H9 (cell line): ENCODE measurements around the gene ACKR4. TPM values are rescaled to one million over a fixed set of nuclear protein-coding genes. Genes with fewer than 3 reads are reported as not detected.

ENCODE experiments used
- DNase-seq: peaks from one replicate; pipeline ENCODE4 v3.0.0-alpha.2; 2017
- H2AFZ ChIP-seq: one replicate; pipeline ENCODE4 v1.6.1; 2013; ENCODE audit warnings: mild to moderate bottlenecking, low read length, control low read depth, moderate library complexity
- H2AK5ac ChIP-seq: 2 replicates; pipeline ENCODE4 v1.6.1; 2013; ENCODE audit warnings: low read length, control low read depth, mixed read lengths; ENCODE audit not compliant: insufficient read length
- H2BK120ac ChIP-seq: one replicate; pipeline ENCODE4 v1.6.1; 2013; ENCODE audit warnings: low read depth, mild to moderate bottlenecking, low read length, control low read depth, inconsistent platforms; ENCODE audit not compliant: poor library complexity, severe bottlenecking
- H2BK12ac ChIP-seq: 2 replicates; pipeline ENCODE4 v1.6.1; 2013; ENCODE audit warnings: low read length, control low read depth, mixed read lengths, low read depth; ENCODE audit not compliant: insufficient read length
- H2BK15ac ChIP-seq: 2 replicates; pipeline ENCODE4 v1.6.1; 2013; ENCODE audit warnings: low read depth, low read length, control low read depth
- H2BK20ac ChIP-seq: one replicate; pipeline ENCODE4 v1.6.1; 2013; ENCODE audit warnings: low read depth, mild to moderate bottlenecking, low read length, control low read depth, inconsistent platforms; ENCODE audit not compliant: poor library complexity, severe bottlenecking
- H2BK5ac ChIP-seq: 2 replicates; pipeline ENCODE4 v1.6.1; 2013; ENCODE audit warnings: low read length, control low read depth, mixed read lengths; ENCODE audit not compliant: insufficient read length
- H3K14ac ChIP-seq: 2 replicates; pipeline ENCODE4 v1.6.1; 2013; ENCODE audit warnings: low read length, control low read depth; ENCODE audit not compliant: insufficient read depth
- H3K18ac ChIP-seq: 2 replicates; pipeline ENCODE4 v1.6.1; 2013; ENCODE audit warnings: low read depth, mild to moderate bottlenecking, mixed read lengths, low read length, control low read depth; ENCODE audit not compliant: insufficient read length
- H3K23ac ChIP-seq: 2 replicates; pipeline ENCODE4 v1.6.1; 2013; ENCODE audit warnings: low read length, control low read depth, mixed read lengths, low read depth; ENCODE audit not compliant: insufficient read length
- H3K23me2 ChIP-seq: 2 replicates; pipeline ENCODE4 v1.6.1; 2013; ENCODE audit warnings: low read depth, mild to moderate bottlenecking, mixed read lengths, low read length, control low read depth; ENCODE audit not compliant: insufficient read length, poor library complexity, severe bottlenecking
- H3K27ac ChIP-seq: 2 replicates; pipeline ENCODE4 v1.5.1; 2013; ENCODE audit warnings: low read length, control low read depth, mixed read lengths, low read depth; ENCODE audit not compliant: insufficient read length
- H3K27me3 ChIP-seq: 2 replicates; pipeline ENCODE4 v1.6.1; 2013; ENCODE audit warnings: low read length, control low read depth, inconsistent platforms; ENCODE audit not compliant: insufficient read depth
- H3K4ac ChIP-seq: 2 replicates; pipeline ENCODE4 v1.6.1; 2013; ENCODE audit warnings: low read depth, mild to moderate bottlenecking, control low read depth, inconsistent platforms, low read length, moderate library complexity
- H3K4me1 ChIP-seq: 2 replicates; pipeline ENCODE4 v1.6.1; 2013; ENCODE audit warnings: low read length, control low read depth, inconsistent platforms; ENCODE audit not compliant: insufficient read depth
- H3K4me2 ChIP-seq: 2 replicates; pipeline ENCODE4 v1.6.1; 2013; ENCODE audit warnings: low read length, control low read depth, mixed read lengths; ENCODE audit not compliant: insufficient read length, insufficient read depth
- H3K56ac ChIP-seq: 2 replicates; pipeline ENCODE4 v1.6.1; 2013; ENCODE audit warnings: low read depth, mild to moderate bottlenecking, mixed read lengths, low read length, control low read depth; ENCODE audit not compliant: insufficient read length
- H3K79me1 ChIP-seq: 2 replicates; pipeline ENCODE4 v1.6.1; 2013; ENCODE audit warnings: low read depth, mild to moderate bottlenecking, moderate library complexity, low read length, control low read depth, inconsistent platforms; ENCODE audit not compliant: insufficient read depth, poor library complexity, severe bottlenecking
- H3K79me2 ChIP-seq: 2 replicates; pipeline ENCODE4 v1.6.1; 2013; ENCODE audit warnings: low read length, control low read depth, inconsistent platforms; ENCODE audit not compliant: insufficient read depth
- H3K9ac ChIP-seq: 2 replicates; pipeline ENCODE4 v1.6.1; 2013; ENCODE audit warnings: low read length, control low read depth, mixed read lengths; ENCODE audit not compliant: insufficient read length; ENCODE audit errors: extremely low read depth
- H3K9me3 ChIP-seq: one replicate; pipeline ENCODE4 v1.6.1; 2013; ENCODE audit warnings: low read depth, low read length, inconsistent platforms; ENCODE audit not compliant: control insufficient read depth
- H3T11ph ChIP-seq: one replicate; pipeline ENCODE4 v1.6.1; 2013; ENCODE audit warnings: mild to moderate bottlenecking, low read length, control low read depth, inconsistent platforms
- H4K20me1 ChIP-seq: one replicate; pipeline ENCODE4 v1.6.1; 2013; ENCODE audit not compliant: control insufficient read depth, insufficient read length, insufficient read depth
- H4K5ac ChIP-seq: 2 replicates; pipeline ENCODE4 v1.6.1; 2013; ENCODE audit warnings: low read depth, mild to moderate bottlenecking, mixed read lengths, low read length, control low read depth; ENCODE audit not compliant: insufficient read length
- H4K8ac ChIP-seq: replicated peaks from 2 replicates; pipeline ENCODE4 v1.6.1; 2013; ENCODE audit warnings: low read length, control low read depth, mixed read lengths, low read depth; ENCODE audit not compliant: insufficient read length
- H4K91ac ChIP-seq: 2 replicates; pipeline ENCODE4 v1.6.1; 2013; ENCODE audit warnings: low read depth, mild to moderate bottlenecking, moderate library complexity, mixed read lengths, low read length, control low read depth; ENCODE audit not compliant: insufficient read length
- H3K27ac Mint-ChIP-seq, 3 experiments: 2 replicates in 2 of 3; 3 replicates in 1 of 3; pipeline ENCODE4 v1.8.0; 2020 to 2021; ENCODE audit warnings: mixed read lengths in 3 of 3, mild to moderate bottlenecking in 1 of 3, moderate library complexity in 1 of 3
- H3K27me3 Mint-ChIP-seq: 2 replicates; pipeline ENCODE4 v1.8.0; 2021; ENCODE audit warnings: low read depth, mild to moderate bottlenecking, moderate library complexity, mixed read lengths
- H3K36me3 Mint-ChIP-seq, 3 experiments: 2 replicates in 2 of 3; 3 replicates in 1 of 3; pipeline ENCODE4 v1.8.0; 2020 to 2021; ENCODE audit warnings: low read depth in 3 of 3, mixed read lengths in 3 of 3; ENCODE audit not compliant: insufficient read depth in 1 of 3
- H3K4me1 Mint-ChIP-seq, 2 experiments: 2 replicates each; pipeline ENCODE4 v1.8.0; 2020; ENCODE audit warnings: mixed read lengths in 2 of 2
- H3K4me3 Mint-ChIP-seq, 2 experiments: 2 replicates in 1 of 2; 3 replicates in 1 of 2; pipeline ENCODE4 v1.8.0; 2020 to 2021; ENCODE audit warnings: mild to moderate bottlenecking in 2 of 2, mixed read lengths in 2 of 2, moderate library complexity in 1 of 2
- H3K9me3 Mint-ChIP-seq, 2 experiments: 2 replicates in 1 of 2; 3 replicates in 1 of 2; pipeline ENCODE4 v1.8.0; 2020; ENCODE audit warnings: mild to moderate bottlenecking in 2 of 2, mixed read lengths in 2 of 2, moderate library complexity in 1 of 2
- CTCF ChIP-seq: fragments of 200-600 bp; sonication (generic); conservative IDR thresholded peaks from 3 replicates; pipeline ENCODE4 v1.8.0; 2021; ENCODE audit warnings: antibody characterized with exemption, mild to moderate bottlenecking
- WGBS: extraction: QIAGEN DNeasy Blood & Tissue Kit; methylation state at CpG from one replicate; pipeline ENCODE4 v1.1.7; 2013; ENCODE audit warnings: missing lambda C conversion rate, low lambda C conversion rate, mixed read lengths; ENCODE audit not compliant: insufficient read length; ENCODE audit errors: extremely low coverage; 5-methylcytosine and 5-hydroxymethylcytosine counted together
- total RNA-seq: library from RNA; stranded (reverse); gene quantifications from 2 replicates; pipeline ENCODE4 v1.2.1, GENCODE V29; 2021

Gene ACKR4
- total RNA-seq, 1 experiment from 2014 or later = not detected

GRCh38 chr3:132637590-132637989 lies 40.5 kb downstream of the ACKR4 start:
- Histone ChIP-seq H3K14ac (no peak overlapping the region), H4K20me1 (no peaks in the 10 kb centered on the region), H3K4me2 (no peak overlapping the region), H4K91ac (no peak overlapping the region), H3K27me3 (no peaks in the 10 kb centered on the region), H3K23ac (no peak overlapping the region), H3K4me1 (no peaks in the 10 kb centered on the region), H2BK12ac (no peak overlapping the region), H4K8ac (no peak overlapping the region), H2BK120ac (no peak overlapping the region), H2BK20ac (no peak overlapping the region), H3K18ac (no peak overlapping the region), H3K27ac (no peak overlapping the region), H3K9me3 (no peaks in the 10 kb centered on the region), H2AK5ac (no peak overlapping the region), H3K56ac (no peak overlapping the region), H3K9ac (no peak overlapping the region), H4K5ac (no peak overlapping the region), H3K79me2 (no peaks in the 10 kb centered on the region), H2BK5ac (no peak overlapping the region), H3K4ac (no peak overlapping the region), H2BK15ac (no peak overlapping the region), H3T11ph (no peak overlapping the region), H2AFZ (no peak overlapping the region), H3K23me2 (no peaks in the 10 kb centered on the region), H3K79me1 (no peaks in the 10 kb centered on the region)
- Mint-ChIP-seq H3K36me3 (peaks cover 0 to 12% (median 4%) of the 10 kb centered on the region in 3 experiments; a peak in 2 of 7 replicates), H3K27me3 (no peaks in the 10 kb centered on the region), H3K9me3 (no peaks in the 10 kb centered on the region), H3K4me3 (no peak overlapping the region), H3K4me1 (no peaks in the 10 kb centered on the region), H3K27ac (no peak overlapping the region)
- no peak for TF ChIP-seq CTCF
- no CpG with 5 or more reads among the region's 1 CpG for WGBS
- DNase-seq = no peak
